COLO668 (cell line): ENCODE measurements around the gene CNTNAP3B.
"Not testable (repeated sequence)": the region's sequence is repeated elsewhere in the genome, so short reads cannot be mapped to it uniquely, and the experiment has no call there.

ENCODE experiments used
- DNase-seq: peaks from one replicate; lab custom pipeline; 2025; ENCODE audit not compliant: unreplicated experiment; lab: John Stamatoyannopoulos, UW

The CNTNAP3B gene

GRCh38 chr9:41977965-41978600 lies 151.1 kb downstream of the CNTNAP3B start:
- DNase-seq, result not testable (repeated sequence)

- not testable (repeated sequence) for DNase-seq
Measured at GRCh38 chr9:41974906-41975305, 154.3 kb downstream of the CNTNAP3B start.

GRCh38 chr9:41953007-41953406 lies 176.2 kb downstream of the CNTNAP3B start:
- DNase-seq, result not testable (repeated sequence)

GRCh38 chr9:41941738-41942137 lies 187.5 kb downstream of the CNTNAP3B start:
- not testable (repeated sequence) for DNase-seq

- DNase-seq, result not testable (repeated sequence)
Measured at GRCh38 chr9:41938143-41938542, 191.1 kb downstream of the CNTNAP3B start.

- DNase-seq, result not testable (repeated sequence)
Measured at GRCh38 chr9:41935727-41936126, 193.5 kb downstream of the CNTNAP3B start.

- DNase-seq, result not testable (repeated sequence)
Measured at GRCh38 chr9:41929172-41929571, 200.1 kb downstream of the CNTNAP3B start.

- DNase-seq, result not testable (repeated sequence)
Measured at GRCh38 chr9:41917374-41917773, 211.9 kb downstream of the CNTNAP3B start.

- DNase-seq, result not testable (repeated sequence)
Measured at GRCh38 chr9:41905488-41905887, 223.7 kb downstream of the CNTNAP3B start.

GRCh38 chr9:41902762-41903161 lies 226.5 kb downstream of the CNTNAP3B start:
- DNase-seq, result not testable (repeated sequence)

GRCh38 chr9:41898720-41899343 lies 230.4 kb downstream of the CNTNAP3B start:
- DNase-seq, result not testable (repeated sequence)

GRCh38 chr9:41874557-41874956 lies 254.7 kb downstream of the CNTNAP3B start:
- not testable (repeated sequence) for DNase-seq

GRCh38 chr9:41855422-41855821 lies 273.8 kb downstream of the CNTNAP3B start:
- not testable (repeated sequence) for DNase-seq

- not testable (repeated sequence) for DNase-seq
Measured at GRCh38 chr9:41851848-41852740, 277.1 kb downstream of the CNTNAP3B start.

GRCh38 chr9:41847829-41848228 lies 281.4 kb downstream of the CNTNAP3B start:
- not testable (repeated sequence) for DNase-seq
